OCI-LY1 (cell line): ENCODE results near the gene CCDC88B.

Experiments used
- H2AFZ ChIP-seq: fragments of 200-600 bp; sonication (generic), shearing (Covaris generic); 2 replicates; pipeline ENCODE4 v1.6.0; 2014; ENCODE audit warnings: antibody characterized with exemption, mild to moderate bottlenecking, low read length
- H3F3A ChIP-seq: fragments of 200-600 bp; sonication (generic), shearing (Covaris generic); 2 replicates; pipeline ENCODE4 v1.6.0; 2014; ENCODE audit warnings: mild to moderate bottlenecking, antibody characterized with exemption, low read length, moderate library complexity; ENCODE audit not compliant: insufficient read depth
- H3K27ac ChIP-seq: fragments of 200-600 bp; sonication (generic); 2 replicates; pipeline ENCODE4 v1.5.1; 2014; ENCODE audit warnings: low read length, mixed run types, mild to moderate bottlenecking, low read depth; ENCODE audit not compliant: poor library complexity, severe bottlenecking
- H3K27me3 ChIP-seq: fragments of 200-600 bp; sonication (generic); 2 replicates; pipeline ENCODE4 v1.6.0; 2014; ENCODE audit warnings: antibody characterized with exemption, mild to moderate bottlenecking, low read length, moderate library complexity; ENCODE audit not compliant: insufficient read depth
- H3K36me3 ChIP-seq: fragments of 200-600 bp; sonication (generic); 2 replicates; pipeline ENCODE4 v1.6.1; 2014; ENCODE audit warnings: mild to moderate bottlenecking, antibody characterized with exemption, low read length, moderate library complexity, mixed read lengths; ENCODE audit not compliant: insufficient read depth
- H3K4me1 ChIP-seq: fragments of 200-600 bp; sonication (generic); 2 replicates; pipeline ENCODE4 v1.5.1; 2014; ENCODE audit warnings: mild to moderate bottlenecking, low read length, moderate library complexity; ENCODE audit not compliant: insufficient read depth, severe bottlenecking
- H3K4me2 ChIP-seq: fragments of 200-600 bp; sonication (generic), shearing (Covaris generic); 2 replicates; pipeline ENCODE4 v1.6.1; 2014; ENCODE audit warnings: low read length
- H3K4me3 ChIP-seq: fragments of 200-600 bp; sonication (generic); 2 replicates; pipeline ENCODE4 v1.5.1; 2014; ENCODE audit warnings: low read length, low read depth, mild to moderate bottlenecking, mixed read lengths; ENCODE audit not compliant: poor library complexity, severe bottlenecking
- H3K79me2 ChIP-seq: fragments of 200-600 bp; shearing (Covaris generic); 2 replicates; pipeline ENCODE4 v1.6.1; 2016; ENCODE audit warnings: mixed run types, low read length, mixed read lengths; ENCODE audit not compliant: insufficient read depth
- H3K9ac ChIP-seq: fragments of 200-600 bp; sonication (generic), shearing (Covaris generic); 2 replicates; pipeline ENCODE4 v1.6.1; 2014; ENCODE audit warnings: mild to moderate bottlenecking, low read length, mixed read lengths
- H3K9me2 ChIP-seq: fragments of 200-600 bp; sonication (generic), shearing (Covaris generic); 2 replicates; pipeline ENCODE4 v1.6.1; 2014; ENCODE audit warnings: low read depth, mild to moderate bottlenecking, low read length, mixed read lengths
- H3K9me3 ChIP-seq: fragments of 200-600 bp; shearing (Covaris generic); 2 replicates; pipeline ENCODE4 v1.6.1; 2014; ENCODE audit warnings: low read length, mixed read lengths
- H4K20me1 ChIP-seq: fragments of 200-600 bp; sonication (generic), shearing (Covaris generic); 2 replicates; pipeline ENCODE4 v1.6.0; 2016; ENCODE audit warnings: mild to moderate bottlenecking, low read length; ENCODE audit not compliant: insufficient read depth
- EZH2 ChIP-seq: fragments of 200-600 bp; sonication (generic), shearing (Covaris generic); IDR thresholded peaks from 2 replicates; pipeline ENCODE4 v1.8.0; 2017; ENCODE audit warnings: borderline replicate concordance, mixed run types, mild to moderate bottlenecking, antibody characterized with exemption, low read length, moderate library complexity, mixed read lengths
- TF ChIP-seq, protein P1 (sequence below): fragments of 200-600 bp; sonication (generic), shearing (Covaris generic); IDR thresholded peaks from 2 replicates; pipeline ENCODE4 v1.5.1; 2017; ENCODE audit warnings: mild to moderate bottlenecking, antibody characterized with exemption, low read length, moderate library complexity, mixed read lengths

CCDC88B gene

GRCh38 chr11:64372802-64373597, 33.0 kb downstream of the CCDC88B start:
- Histone ChIP-seq H3K4me2 (peak overlapping the region; percentile 11; the same call in 1 of the 2 replicates), H3K27ac (no peak overlapping the region), H3K27me3 (no peaks in the 10 kb centered on the region), H4K20me1 (no peaks in the 10 kb centered on the region), H3K4me3 (no peak overlapping the region), H3K79me2 (no peaks in the 10 kb centered on the region), H3K9me2 (no peaks in the 10 kb centered on the region), H3K9me3 (no peaks in the 10 kb centered on the region), H3K9ac (no peak overlapping the region), H3F3A (no peaks in the 10 kb centered on the region), H2AFZ (no peak overlapping the region), H3K36me3 (peaks cover 15% of the 10 kb centered on the region), H3K4me1 (no peaks in the 10 kb centered on the region)
- no peak for TF ChIP-seq EZH2
- TF ChIP-seq, protein P1, sequence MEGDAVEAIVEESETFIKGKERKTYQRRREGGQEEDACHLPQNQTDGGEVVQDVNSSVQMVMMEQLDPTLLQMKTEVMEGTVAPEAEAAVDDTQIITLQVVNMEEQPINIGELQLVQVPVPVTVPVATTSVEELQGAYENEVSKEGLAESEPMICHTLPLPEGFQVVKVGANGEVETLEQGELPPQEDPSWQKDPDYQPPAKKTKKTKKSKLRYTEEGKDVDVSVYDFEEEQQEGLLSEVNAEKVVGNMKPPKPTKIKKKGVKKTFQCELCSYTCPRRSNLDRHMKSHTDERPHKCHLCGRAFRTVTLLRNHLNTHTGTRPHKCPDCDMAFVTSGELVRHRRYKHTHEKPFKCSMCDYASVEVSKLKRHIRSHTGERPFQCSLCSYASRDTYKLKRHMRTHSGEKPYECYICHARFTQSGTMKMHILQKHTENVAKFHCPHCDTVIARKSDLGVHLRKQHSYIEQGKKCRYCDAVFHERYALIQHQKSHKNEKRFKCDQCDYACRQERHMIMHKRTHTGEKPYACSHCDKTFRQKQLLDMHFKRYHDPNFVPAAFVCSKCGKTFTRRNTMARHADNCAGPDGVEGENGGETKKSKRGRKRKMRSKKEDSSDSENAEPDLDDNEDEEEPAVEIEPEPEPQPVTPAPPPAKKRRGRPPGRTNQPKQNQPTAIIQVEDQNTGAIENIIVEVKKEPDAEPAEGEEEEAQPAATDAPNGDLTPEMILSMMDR, result no peak

DNA sequence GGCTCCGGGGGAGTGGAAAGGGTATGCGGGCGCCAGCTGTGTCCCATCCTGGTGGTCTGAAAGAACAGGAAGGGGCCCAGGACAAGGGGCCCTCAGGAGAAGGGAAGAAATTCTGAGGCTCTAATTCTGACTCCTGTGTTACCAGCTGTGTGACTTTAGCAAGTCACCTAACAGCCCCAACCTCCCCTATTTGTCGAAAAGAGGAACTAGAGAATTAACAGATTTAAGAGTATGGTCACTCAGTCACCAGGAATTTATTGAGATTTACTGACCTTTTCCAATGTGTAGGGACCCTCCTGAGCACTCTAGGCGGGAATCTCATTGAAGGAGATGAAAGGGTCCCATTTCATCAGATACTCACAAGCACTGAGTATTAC, 33.6 kb downstream of the CCDC88B start:
- Histone ChIP-seq H3K4me1 (no peaks in the 10 kb centered on the region), H3K27ac (no peak overlapping the region), H3K4me2 (peak overlapping the region; percentile 11; the same call in 1 of the 2 replicates), H2AFZ (no peak overlapping the region), H3F3A (no peaks in the 10 kb centered on the region), H3K9me3 (no peaks in the 10 kb centered on the region), H3K4me3 (no peak overlapping the region), H3K27me3 (peaks cover 2% of the 10 kb centered on the region; the same call in 1 of the 2 replicates), H3K9ac (no peak overlapping the region), H3K9me2 (no peaks in the 10 kb centered on the region), H3K79me2 (no peaks in the 10 kb centered on the region), H3K36me3 (peaks cover 10% of the 10 kb centered on the region), H4K20me1 (no peaks in the 10 kb centered on the region)
- TF ChIP-seq EZH2, result no peak
- TF ChIP-seq, protein P1, result no peak

- Histone ChIP-seq H3K4me3 (no peak overlapping the region), H3K36me3 (no peaks in the 10 kb centered on the region), H3K9me2 (no peaks in the 10 kb centered on the region), H3K27me3 (peaks cover 11% of the 10 kb centered on the region; the same call in 1 of the 2 replicates), H3K79me2 (no peaks in the 10 kb centered on the region), H3K4me2 (no peak overlapping the region), H3K27ac (no peak overlapping the region), H3K4me1 (no peaks in the 10 kb centered on the region), H4K20me1 (no peaks in the 10 kb centered on the region), H3K9ac (no peak overlapping the region), H2AFZ (no peak overlapping the region), H3F3A (no peaks in the 10 kb centered on the region), H3K9me3 (no peaks in the 10 kb centered on the region)
- TF ChIP-seq, protein P1, result no peak
- TF ChIP-seq EZH2, result no peak
These were observed 36.1 kb downstream of the CCDC88B start for GRCh38 chr11:64376071-64376470.
